PC-9 (cell line): Measurements from ENCODE around the gene CTNND2. TPM values are rescaled to one million over a fixed set of nuclear protein-coding genes. Genes with fewer than 3 reads are reported as not detected.

Source experiments
- BruUV-seq: library from RNA; stranded (reverse); fragments of 400-500 nt; replicated peaks from 2 replicates; lab custom pipeline; 2021; lab: Mats Ljungman, UMichigan
- CTCF ChIA-PET: fragments of 300-600 bp; sonication (Branson Sonifier 250); formaldehyde crosslinking; loops from one replicate; lab custom pipeline; 2022; ENCODE audit warnings: antibody characterized with exemption; lab: Charles Lee
- POLR2A ChIA-PET: fragments of 300-600 bp; sonication (Branson Sonifier 250); formaldehyde crosslinking; loops from one replicate; lab custom pipeline; 2022; ENCODE audit warnings: antibody characterized with exemption; ENCODE audit not compliant: unreplicated experiment; lab: Charles Lee
- DNase-seq, 2 experiments: peaks; one replicate each; pipeline versions ENCODE4 v3.0.0 to v3.0.0-alpha.2; 2015 to 2022; ENCODE audit warnings: mixed read lengths in 1 of 2
- H2AFZ ChIP-seq: fragments of 200-600 bp; sonication (generic); 2 replicates; pipeline ENCODE4 v1.8.1; 2017; ENCODE audit warnings: antibody characterized with exemption
- H3F3A ChIP-seq: fragments of 200-600 bp; sonication (generic); 2 replicates; pipeline ENCODE4 v1.8.1; 2017; ENCODE audit warnings: antibody characterized with exemption, mild to moderate bottlenecking, low read depth; ENCODE audit not compliant: insufficient read depth
- H3K27ac ChIP-seq: fragments of 200-600 bp; sonication (generic); 2 replicates; pipeline ENCODE4 v1.6.1; 2016; ENCODE audit warnings: mixed run types
- H3K27me3 ChIP-seq: fragments of 200-600 bp; sonication (generic); 2 replicates; pipeline ENCODE4 v1.6.1; 2016; ENCODE audit warnings: low read depth, mixed run types; ENCODE audit not compliant: insufficient read depth
- H3K36me3 ChIP-seq: fragments of 200-600 bp; sonication (generic); 2 replicates; pipeline ENCODE4 v1.6.1; 2016; ENCODE audit warnings: low read depth, mixed run types
- H3K4me1 ChIP-seq: fragments of 200-600 bp; sonication (generic); replicated peaks from 2 replicates; pipeline ENCODE4 v1.6.1; 2016; ENCODE audit warnings: mixed run types; ENCODE audit not compliant: insufficient read depth
- H3K4me2 ChIP-seq: fragments of 200-600 bp; sonication (generic); 2 replicates; pipeline ENCODE4 v1.6.1; 2017; ENCODE audit warnings: mixed run types
- H3K4me3 ChIP-seq: fragments of 200-600 bp; sonication (generic); 2 replicates; pipeline ENCODE4 v1.6.1; 2016; ENCODE audit warnings: mixed run types
- H3K79me2 ChIP-seq: fragments of 200-600 bp; sonication (generic); 2 replicates; pipeline ENCODE4 v1.6.1; 2017; ENCODE audit warnings: low read depth, mixed run types
- H3K9me2 ChIP-seq: fragments of 200-600 bp; sonication (generic); 2 replicates; pipeline ENCODE4 v1.8.1; 2017; ENCODE audit warnings: mild to moderate bottlenecking; ENCODE audit not compliant: insufficient read depth
- H3K9me3 ChIP-seq: fragments of 200-600 bp; sonication (generic); 2 replicates; pipeline ENCODE4 v1.8.1; 2016; ENCODE audit warnings: low read depth; ENCODE audit not compliant: insufficient read depth
- H4K20me1 ChIP-seq: fragments of 200-600 bp; sonication (generic); 2 replicates; pipeline ENCODE4 v1.8.1; 2017; ENCODE audit not compliant: insufficient read depth
- CTCF ChIP-seq: fragments of 200-600 bp; sonication (generic); conservative IDR thresholded peaks from 2 replicates; pipeline ENCODE4 v1.6.1; 2017; ENCODE audit warnings: mixed run types, antibody characterized with exemption, mild to moderate bottlenecking, moderate library complexity
- EZH2 ChIP-seq: fragments of 200-600 bp; sonication (generic); IDR thresholded peaks from 2 replicates; pipeline ENCODE4 v1.8.0; 2017; ENCODE audit warnings: antibody characterized with exemption, low read depth
- intact Hi-C: fragments of 100-400 bp; cut with micrococcal nuclease; formaldehyde crosslinking; loops from one replicate; pipeline ENCODE4 v1.10.0; 2022; ENCODE audit not compliant: unreplicated experiment
- total RNA-seq: library from RNA; stranded (reverse); gene quantifications from 2 replicates; pipeline ENCODE4 v1.2.3, GENCODE V29; 2021

CTNND2 gene
- total RNA-seq, 1 experiment from 2014 or later, result not detected

- Histone ChIP-seq H3K9me2 (no peaks in the 10 kb centered on the region), H2AFZ (no peak overlapping the region), H3K4me3 (no peak overlapping the region), H3K36me3 (no peaks in the 10 kb centered on the region), H4K20me1 (no peaks in the 10 kb centered on the region), H3K4me2 (no peak overlapping the region), H3F3A (no peaks in the 10 kb centered on the region), H3K79me2 (no peaks in the 10 kb centered on the region), H3K4me1 (no peaks in the 10 kb centered on the region), H3K27me3 (peaks cover 96% of the 10 kb centered on the region), H3K27ac (no peak overlapping the region), H3K9me3 (no peaks in the 10 kb centered on the region)
- no peak for DNase-seq
- no TSS peak for BruUV-seq
- TF ChIP-seq CTCF, result no peak
- no peak for TF ChIP-seq EZH2
- intact Hi-C loops, result no loop called here
- ChIA-PET CTCF (no interaction called here), POLR2A (no interaction called here)
Measured at GRCh38 chr5:11157132-11157531, 747.1 kb downstream of the CTNND2 start.

- ChIA-PET POLR2A (no interaction called here), CTCF (no interaction called here)
- TF ChIP-seq EZH2 (no peak), CTCF (no peak)
- Histone ChIP-seq H3F3A (no peaks in the 10 kb centered on the region), H3K4me1 (no peaks in the 10 kb centered on the region), H3K79me2 (no peaks in the 10 kb centered on the region), H3K4me3 (no peak overlapping the region), H3K27me3 (peaks cover 89% of the 10 kb centered on the region), H3K36me3 (no peaks in the 10 kb centered on the region), H2AFZ (no peak overlapping the region), H4K20me1 (no peaks in the 10 kb centered on the region), H3K27ac (no peak overlapping the region), H3K4me2 (no peak overlapping the region), H3K9me2 (no peaks in the 10 kb centered on the region), H3K9me3 (no peaks in the 10 kb centered on the region)
- no peak for DNase-seq
- BruUV-seq, result no TSS peak
- intact Hi-C loops, result no loop called here
Measured at GRCh38 chr5:11153670-11154382, 750.4 kb downstream of the CTNND2 start.

- Histone ChIP-seq H3K4me1 (no peaks in the 10 kb centered on the region), H3K27ac (no peak overlapping the region), H3K4me2 (no peak overlapping the region), H3K9me3 (no peaks in the 10 kb centered on the region), H3K4me3 (no peak overlapping the region), H4K20me1 (no peaks in the 10 kb centered on the region), H3F3A (no peaks in the 10 kb centered on the region), H3K36me3 (no peaks in the 10 kb centered on the region), H3K79me2 (no peaks in the 10 kb centered on the region), H2AFZ (no peak overlapping the region), H3K27me3 (peaks cover 85% of the 10 kb centered on the region), H3K9me2 (no peaks in the 10 kb centered on the region)
- TF ChIP-seq CTCF, result no peak
- no peak for TF ChIP-seq EZH2
- intact Hi-C loops, result no loop called here
- no TSS peak for BruUV-seq
- ChIA-PET CTCF (no interaction called here), POLR2A (no interaction called here)
- DNase-seq, result no peak
Measured at GRCh38 chr5:11152368-11152767, 751.9 kb downstream of the CTNND2 start.
